ENCODE measurements around the gene MAML1.

DNA sequence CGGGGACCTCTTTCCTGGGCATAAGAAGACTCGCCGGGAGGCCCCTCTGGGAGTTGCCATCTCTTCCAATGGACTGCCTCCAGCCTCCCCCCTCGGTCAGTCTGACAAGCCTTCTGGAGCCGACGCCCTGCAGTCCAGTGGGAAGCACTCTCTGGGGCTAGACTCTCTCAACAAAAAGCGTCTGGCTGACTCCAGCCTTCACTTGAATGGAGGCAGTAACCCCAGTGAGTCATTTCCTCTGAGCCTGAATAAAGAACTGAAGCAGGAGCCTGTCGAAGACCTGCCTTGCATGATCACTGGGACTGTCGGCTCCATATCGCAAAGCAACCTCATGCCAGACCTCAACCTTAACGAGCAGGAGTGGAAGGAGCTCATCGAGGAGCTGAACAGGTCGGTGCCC is 32.8 kb downstream of the MAML1 start:
- TF ChIP-seq, protein P1, sequence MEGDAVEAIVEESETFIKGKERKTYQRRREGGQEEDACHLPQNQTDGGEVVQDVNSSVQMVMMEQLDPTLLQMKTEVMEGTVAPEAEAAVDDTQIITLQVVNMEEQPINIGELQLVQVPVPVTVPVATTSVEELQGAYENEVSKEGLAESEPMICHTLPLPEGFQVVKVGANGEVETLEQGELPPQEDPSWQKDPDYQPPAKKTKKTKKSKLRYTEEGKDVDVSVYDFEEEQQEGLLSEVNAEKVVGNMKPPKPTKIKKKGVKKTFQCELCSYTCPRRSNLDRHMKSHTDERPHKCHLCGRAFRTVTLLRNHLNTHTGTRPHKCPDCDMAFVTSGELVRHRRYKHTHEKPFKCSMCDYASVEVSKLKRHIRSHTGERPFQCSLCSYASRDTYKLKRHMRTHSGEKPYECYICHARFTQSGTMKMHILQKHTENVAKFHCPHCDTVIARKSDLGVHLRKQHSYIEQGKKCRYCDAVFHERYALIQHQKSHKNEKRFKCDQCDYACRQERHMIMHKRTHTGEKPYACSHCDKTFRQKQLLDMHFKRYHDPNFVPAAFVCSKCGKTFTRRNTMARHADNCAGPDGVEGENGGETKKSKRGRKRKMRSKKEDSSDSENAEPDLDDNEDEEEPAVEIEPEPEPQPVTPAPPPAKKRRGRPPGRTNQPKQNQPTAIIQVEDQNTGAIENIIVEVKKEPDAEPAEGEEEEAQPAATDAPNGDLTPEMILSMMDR (IDR thresholded peaks at IDR 0.05; ENCODE audit: poor library complexity): no peak
- TF ChIP-seq EZH2 (IDR thresholded peaks at IDR 0.05; ENCODE audit: borderline replicate concordance): no peak

Data from hepatocyte (in vitro differentiated cells).